Cardiac muscle cell (in vitro differentiated cells and primary cell): ENCODE results near the gene GPR65. TPM values are rescaled to one million over a fixed set of nuclear protein-coding genes. Genes with fewer than 3 reads are reported as not detected.
A peak's percentile ranks its signal among the peaks of the same experiment; 100 is the strongest.

ENCODE experiments used
- DNase-seq, 2 donors: peaks; one replicate each; pipeline versions ENCODE4 v3.0.0 to v3.0.0-alpha.2; 2010 to 2017; ENCODE audit warnings: low read depth in 1 of 2, low spot score in 1 of 2
- H3K27ac ChIP-seq: fragments of 200-600 bp; sonication (generic); 2 replicates; pipeline ENCODE4 v1.5.1; 2016
- H3K27me3 ChIP-seq: fragments of 200-600 bp; sonication (generic); 2 replicates; pipeline ENCODE4 v1.6.0; 2016; ENCODE audit warnings: control low read depth
- H3K36me3 ChIP-seq: fragments of 200-600 bp; sonication (generic); 2 replicates; pipeline ENCODE4 v1.5.1; 2016; ENCODE audit warnings: control low read depth
- H3K4me1 ChIP-seq: fragments of 200-600 bp; sonication (generic); 2 replicates; pipeline ENCODE4 v1.8.1; 2017; ENCODE audit warnings: low read depth, mild to moderate bottlenecking, mixed run types
- H3K4me3 ChIP-seq: fragments of 200-600 bp; sonication (generic); 2 replicates; pipeline ENCODE4 v1.5.1; 2016; ENCODE audit warnings: mild to moderate bottlenecking
- H3K9me3 ChIP-seq: fragments of 200-600 bp; sonication (generic); 2 replicates; pipeline ENCODE4 v1.5.1; 2017; ENCODE audit warnings: low read depth, mild to moderate bottlenecking, control low read depth
- CTCF ChIP-seq: IDR thresholded peaks from 2 replicates; pipeline ENCODE4 v1.5.1; 2012; ENCODE audit warnings: low read depth, mild to moderate bottlenecking, low read length
- polyA plus RNA-seq: library from polyadenylated mRNA; unstranded; fragments of >200 nt; fragmentation: Nextera tagmentation; extraction: Ambion mirVana; gene quantifications from 2 replicates; pipeline ENCODE4 v1.2.1, GENCODE V29; 2016
- total RNA-seq: library from RNA; depleted of rRNA; stranded (reverse); fragments of >200 nt; gene quantifications from 2 replicates; pipeline ENCODE4 v1.2.3, GENCODE V29; 2016

GPR65 gene
- total and polyA plus RNA-seq, 2 experiments from 2014 or later: not detected

GRCh38 chr14:88037325-88037724 lies 32.4 kb downstream of the GPR65 start:
- H3K27ac ChIP-seq: no peak overlapping the region

GRCh38 chr14:88039197-88039596 lies 34.3 kb downstream of the GPR65 start:
- H3K4me3 ChIP-seq: no peak overlapping the region
- TF ChIP-seq CTCF: no peak
- H3K27me3 ChIP-seq: peaks cover 11% of the 10 kb centered on the region
- H3K4me1 ChIP-seq: no peaks in the 10 kb centered on the region
- no peaks in the 10 kb centered on the region for H3K9me3 ChIP-seq
- H3K27ac ChIP-seq: no peak overlapping the region
- DNase-seq: no peak
- no peaks in the 10 kb centered on the region for H3K36me3 ChIP-seq

More at GRCh38 chr14:88037325-88037724, 32.4 kb downstream of the GPR65 start:
- no peak for DNase-seq
- peaks cover 11% of the 10 kb centered on the region for H3K27me3 ChIP-seq
- H3K36me3 ChIP-seq: no peaks in the 10 kb centered on the region
- H3K9me3 ChIP-seq: no peaks in the 10 kb centered on the region
- no peak overlapping the region for H3K4me3 ChIP-seq
- no peak for TF ChIP-seq CTCF
- H3K4me1 ChIP-seq: no peaks in the 10 kb centered on the region

GRCh38 chr14:88040146-88040545 lies 35.2 kb downstream of the GPR65 start:
- Histone ChIP-seq H3K27me3 (peaks cover 7% of the 10 kb centered on the region), H3K4me3 (no peak overlapping the region), H3K27ac (no peak overlapping the region), H3K9me3 (no peaks in the 10 kb centered on the region), H3K4me1 (no peaks in the 10 kb centered on the region), H3K36me3 (no peaks in the 10 kb centered on the region)
- no peak for DNase-seq
- no peak for TF ChIP-seq CTCF

GRCh38 chr14:88043529-88044443 lies 38.9 kb downstream of the GPR65 start:
- no peak overlapping the region for H3K27ac ChIP-seq
- peaks cover 3% of the 10 kb centered on the region for H3K27me3 ChIP-seq
- H3K4me3 ChIP-seq: no peak overlapping the region
- TF ChIP-seq CTCF: no peak
- no peaks in the 10 kb centered on the region for H3K9me3 ChIP-seq
- DNase-seq: peak in 1 of 2 donors; percentile 24
- no peaks in the 10 kb centered on the region for H3K4me1 ChIP-seq
- H3K36me3 ChIP-seq: no peaks in the 10 kb centered on the region

GRCh38 chr14:88044444-88044758 lies 39.5 kb downstream of the GPR65 start:
- Histone ChIP-seq H3K4me3 (no peak overlapping the region), H3K9me3 (no peaks in the 10 kb centered on the region), H3K27ac (no peak overlapping the region), H3K36me3 (no peaks in the 10 kb centered on the region), H3K27me3 (peaks cover 3% of the 10 kb centered on the region), H3K4me1 (no peaks in the 10 kb centered on the region)
- no peak for TF ChIP-seq CTCF
- DNase-seq: no peak
